ENCODE data around the gene NTRK3. TPM values are rescaled to one million over a fixed set of nuclear protein-coding genes. Genes with fewer than 3 reads are reported as not detected.

NTRK3 gene
- total and polyA plus RNA-seq, 2 of the 13 experiments (the other 11 are each of a cell fraction or from before 2014, with no cell fraction given) = not detected

GRCh38 chr15:88239594-88239993, 16.9 kb downstream of the NTRK3 start:
- BruUV-seq (replicated peaks) = no TSS peak
- Histone ChIP-seq H3K9ac (ENCODE audit: insufficient read depth, low read depth, low read length) (no peak overlapping the region), H3K4me3 (replicated peaks in 1 of 3; ENCODE audit: insufficient read depth in 1 of 3, low read depth in 2 of 3, low read length in 3 of 3) (no peak overlapping the region), H3K4me1 (ENCODE audit: insufficient read depth, low read length) (no peaks in the 10 kb centered on the region), H3K79me2 (ENCODE audit: insufficient read depth, low read length) (no peaks in the 10 kb centered on the region), H3K27me3 (ENCODE audit: control insufficient read depth in 1 of 2, insufficient read depth in 2 of 2, low read length in 2 of 2) (0 out of 5 replicates have a peak, but pooled peaks cover 0 to 1% of the 10 kb centered on the region in 2 experiments), H3K9me3 (ENCODE audit: low read length) (no peaks in the 10 kb centered on the region), H4K20me1 (ENCODE audit: insufficient read depth, low read length) (no peaks in the 10 kb centered on the region), H3K36me3 (replicated peaks in 1 of 2; ENCODE audit: control insufficient read depth in 1 of 2, insufficient read depth in 2 of 2, low read length in 2 of 2) (no peaks in the 10 kb centered on the region), H3K4me2 (ENCODE audit: low read depth, low read length) (no peak overlapping the region), H3K27ac (ENCODE audit: extremely low read length, insufficient read depth, low read length) (no peak overlapping the region), H2AFZ (ENCODE audit: low read length) (no peak overlapping the region)
- no peak for ATAC-seq
- no peak for DNase-seq (ENCODE audit: low spot score)
- ChIA-PET POLR2A (no interaction called here), CTCF (ENCODE audit: low intra/inter-chr PET ratio, low total read pairs) (no interaction called here)
- intact Hi-C loops (cut with micrococcal nuclease; ENCODE audit: unreplicated experiment) (no loop called here), in situ Hi-C loops (cut with HindIII; ENCODE audit: extremely low pct_ligation_motif_present, low pct_unique_long_range_greater_than_20kb) (no loop called here)
- no peak for FAIRE-seq
- WGBS (ENCODE audit: low lambda C conversion rate) = 49% methylated on average over 9 of the region's 9 CpGs
- TF ChIP-seq ZSCAN31 (CRISPR knock-in tag; IDR thresholded peaks at IDR 0.05; ENCODE audit: low read depth) (no peak), RFX5 (IDR thresholded peaks at IDR 0.05; ENCODE audit: low read depth, low read length) (no peak), ZZZ3 (CRISPR knock-in tag; IDR thresholded peaks at IDR 0.05; ENCODE audit: borderline replicate concordance) (no peak)

GRCh38 chr15:88238618-88239430, 17.7 kb downstream of the NTRK3 start:
- in situ Hi-C loops (cut with HindIII; ENCODE audit: extremely low pct_ligation_motif_present, low pct_unique_long_range_greater_than_20kb) = no loop called here
- ATAC-seq (no peak), FAIRE-seq (no peak), DNase-seq (ENCODE audit: low spot score) (no peak)
- POLR2A ChIA-PET = no interaction called here
- no peaks in the 10 kb centered on the region for H3K36me3 ChIP-seq (replicated peaks in 1 of 2; ENCODE audit: control insufficient read depth in 1 of 2, insufficient read depth in 2 of 2, low read length in 2 of 2)
- H3K4me2 ChIP-seq (ENCODE audit: low read depth, low read length) = no peak overlapping the region
- H2AFZ ChIP-seq (ENCODE audit: low read length) = no peak overlapping the region
- no peaks in the 10 kb centered on the region for H3K79me2 ChIP-seq (ENCODE audit: insufficient read depth, low read length)
- H3K9ac ChIP-seq (ENCODE audit: insufficient read depth, low read depth, low read length) = no peak overlapping the region
- no peak overlapping the region for H3K4me3 ChIP-seq (replicated peaks in 1 of 3; ENCODE audit: insufficient read depth in 1 of 3, low read depth in 2 of 3, low read length in 3 of 3)
- intact Hi-C loops (cut with micrococcal nuclease; ENCODE audit: unreplicated experiment) = no loop called here
- H3K27ac ChIP-seq (ENCODE audit: extremely low read length, insufficient read depth, low read length) = no peak overlapping the region
- no peaks in the 10 kb centered on the region for H4K20me1 ChIP-seq (ENCODE audit: insufficient read depth, low read length)
- 16% methylated on average over 8 of the region's 8 CpGs for WGBS (ENCODE audit: low lambda C conversion rate)
- no peak for TF ChIP-seq ZBTB7A (CRISPR knock-in tag; IDR thresholded peaks at IDR 0.05)
- no peak for TF ChIP-seq DZIP1 (CRISPR knock-in tag; IDR thresholded peaks at IDR 0.05)
- TF ChIP-seq POLR2AphosphoS2 (IDR thresholded peaks at IDR 0.05; ENCODE audit: low read depth, low read length) = no peak
- TF ChIP-seq NR2C2 (CRISPR knock-in tag; IDR thresholded peaks at IDR 0.05; ENCODE audit: borderline replicate concordance) = no peak
- no peaks in the 10 kb centered on the region for H3K4me1 ChIP-seq (ENCODE audit: insufficient read depth, low read length)
- peaks cover 1 to 4% of the 10 kb centered on the region in 2 experiments; a peak in 1 of 5 replicates for H3K27me3 ChIP-seq (ENCODE audit: control insufficient read depth in 1 of 2, insufficient read depth in 2 of 2, low read length in 2 of 2)
- BruUV-seq (replicated peaks) = no TSS peak
- CTCF ChIA-PET (ENCODE audit: low intra/inter-chr PET ratio, low total read pairs) = no interaction called here
- no peaks in the 10 kb centered on the region for H3K9me3 ChIP-seq (ENCODE audit: low read length)
